HepG2 (cell line): ENCODE measurements around the gene TOP2A. TPM values are rescaled to one million over a fixed set of nuclear protein-coding genes. Genes with fewer than 3 reads are reported as not detected.

Experiments
- ARNT ChIP-seq: fragments of 450-650 bp; IDR thresholded peaks from 2 replicates; pipeline ENCODE4 v1.6.1; 2017
- CENPBD1 ChIP-seq: sonication (generic); formaldehyde crosslinking; IDR thresholded peaks from 2 replicates; pipeline ENCODE4 v1.8.0; 2022; ENCODE audit warnings: missing genetic modification reagents, low read depth, mild to moderate bottlenecking, borderline replicate concordance
- CREBL2 ChIP-seq: sonication (generic); formaldehyde crosslinking; IDR thresholded peaks from 2 replicates; pipeline ENCODE4 v1.8.1; 2023; ENCODE audit warnings: missing genetic modification reagents, mild to moderate bottlenecking, borderline replicate concordance
- CSRNP2 ChIP-seq: sonication (generic); formaldehyde crosslinking; conservative IDR thresholded peaks from 2 replicates; pipeline ENCODE4 v1.8.0; 2022; ENCODE audit warnings: low read depth, missing genetic modification reagents
- ESRRA ChIP-seq: sonication (generic); formaldehyde crosslinking; IDR thresholded peaks from 2 replicates; pipeline ENCODE4 v1.5.1; 2020; ENCODE audit warnings: mild to moderate bottlenecking, low read depth, missing genetic modification reagents
- GTF3A ChIP-seq: sonication (generic); formaldehyde crosslinking; conservative IDR thresholded peaks from 2 replicates; pipeline ENCODE4 v1.4.0; 2020; ENCODE audit warnings: mild to moderate bottlenecking, missing genetic modification reagents
- HOXA9 ChIP-seq: sonication (generic); formaldehyde crosslinking; IDR thresholded peaks from 2 replicates; pipeline ENCODE4 v1.8.1; 2022; ENCODE audit warnings: missing genetic modification reagents, mild to moderate bottlenecking, moderate library complexity, borderline replicate concordance
- KDM4B ChIP-seq: sonication (generic); formaldehyde crosslinking; IDR thresholded peaks from 2 replicates; pipeline ENCODE4 v1.4.0; 2020; ENCODE audit warnings: missing genetic modification reagents
- MTA3 ChIP-seq: sonication (generic); formaldehyde crosslinking; IDR thresholded peaks from 2 replicates; pipeline ENCODE4 v1.4.0; 2020; ENCODE audit warnings: missing genetic modification reagents
- MYNN ChIP-seq: sonication (generic); formaldehyde crosslinking; IDR thresholded peaks from 2 replicates; pipeline ENCODE4 v1.4.0; 2020; ENCODE audit warnings: mild to moderate bottlenecking, low read depth, missing genetic modification reagents
- PAF1 ChIP-seq: IDR thresholded peaks from 2 replicates; pipeline ENCODE4 v1.6.1; 2016; ENCODE audit warnings: missing genetic modification reagents, missing compliant biosample characterization
- PAX8 ChIP-seq: sonication (generic); formaldehyde crosslinking; IDR thresholded peaks from 2 replicates; pipeline ENCODE4 v1.8.0; 2022; ENCODE audit warnings: mild to moderate bottlenecking, missing genetic modification reagents, borderline replicate concordance
- RCOR2 ChIP-seq: IDR thresholded peaks from 2 replicates; pipeline ENCODE4 v1.6.1; 2016; ENCODE audit warnings: missing biosample characterization, missing genetic modification reagents
- SIN3B ChIP-seq: fragments of 150-350 bp; IDR thresholded peaks from 2 replicates; pipeline ENCODE4 v1.6.1; 2014; ENCODE audit warnings: low read length
- TAF1 ChIP-seq: sonication (generic); formaldehyde crosslinking; IDR thresholded peaks from 2 replicates; pipeline ENCODE4 v1.4.0; 2020; ENCODE audit warnings: missing genetic modification reagents
- ZBTB33 ChIP-seq: sonication (generic); formaldehyde crosslinking; IDR thresholded peaks from 2 replicates; pipeline ENCODE4 v1.4.0; 2020; ENCODE audit warnings: missing genetic modification reagents
- ZBTB7B ChIP-seq: sonication (generic); formaldehyde crosslinking; IDR thresholded peaks from 2 replicates; pipeline ENCODE4 v1.4.0; 2020; ENCODE audit warnings: missing genetic modification reagents
- ZMAT3 ChIP-seq: sonication (generic); formaldehyde crosslinking; conservative IDR thresholded peaks from 2 replicates; pipeline ENCODE4 v1.7.0; 2021; ENCODE audit warnings: missing genetic modification reagents
- ZNF138 ChIP-seq: sonication (generic); formaldehyde crosslinking; IDR thresholded peaks from 2 replicates; pipeline ENCODE4 v1.5.0; 2020; ENCODE audit warnings: mild to moderate bottlenecking, low read depth, missing genetic modification reagents
- ZNF205 ChIP-seq: IDR thresholded peaks from 2 replicates; pipeline ENCODE4 v1.6.1; 2018; ENCODE audit warnings: missing biosample characterization, missing genetic modification reagents
- ZNF503 ChIP-seq: sonication (generic); formaldehyde crosslinking; IDR thresholded peaks from 2 replicates; pipeline ENCODE4 v1.4.0; 2020; ENCODE audit warnings: missing genetic modification reagents
- ZNF691 ChIP-seq: sonication (generic); formaldehyde crosslinking; IDR thresholded peaks from 2 replicates; pipeline ENCODE4 v1.4.0; 2020; ENCODE audit warnings: missing genetic modification reagents, low read depth, mild to moderate bottlenecking, borderline replicate concordance
- ZSCAN31 ChIP-seq: sonication (generic); formaldehyde crosslinking; IDR thresholded peaks from 2 replicates; pipeline ENCODE4 v1.5.0; 2020; ENCODE audit warnings: low read depth, mild to moderate bottlenecking, missing genetic modification reagents
- polyA plus RNA-seq, 8 experiments: library from polyadenylated mRNA; depleted of rRNA in 3 of 8; stranded (reverse) in 7 of 8; unstranded in 1 of 8; fragments of >200 nt; fragmentation: Illumina TruSeq in 4 of 8; extraction: Trizol in 4 of 8; gene quantifications; 2 replicates each; pipeline versions ENCODE4 v1.2.1 to v1.2.3, GENCODE V29; 2011 to 2016; ENCODE audit warnings: low read depth in 4 of 8, missing spikeins in 1 of 8, mixed read lengths in 1 of 8; ENCODE audit not compliant: insufficient read depth in 1 of 8
- total RNA-seq, 5 experiments: library from RNA; depleted of rRNA; stranded (reverse); fragments of >200 nt; fragmentation: Illumina TruSeq; extraction: Trizol; gene quantifications; 2 replicates each; pipeline ENCODE4 v1.2.3, GENCODE V29; 2016; ENCODE audit warnings: low read depth in 1 of 5

TOP2A gene
- total and polyA plus RNA-seq, 2 of the 13 experiments (the other 11 are each of a cell fraction or from before 2014, with no cell fraction given), result 108 to 327 TPM

- no peak for TF ChIP-seq MTA3 (CRISPR knock-in tag)
- peak; percentile 88 for TF ChIP-seq ZMAT3 (CRISPR knock-in tag)
- peak; percentile 74 for TF ChIP-seq ZSCAN31 (CRISPR knock-in tag)
- no peak for TF ChIP-seq CREBL2 (CRISPR knock-in tag)
- TF ChIP-seq ARNT, result no peak
- no peak for TF ChIP-seq CSRNP2 (CRISPR knock-in tag)
- TF ChIP-seq ESRRA (CRISPR knock-in tag), result no peak
- TF ChIP-seq SIN3B, result no peak
- no peak for TF ChIP-seq CENPBD1 (CRISPR knock-in tag)
- peak; percentile 84; the same call in 1 of the 2 replicates for TF ChIP-seq ZBTB7B (CRISPR knock-in tag)
- no peak for TF ChIP-seq PAX8 (CRISPR knock-in tag)
- TF ChIP-seq ZNF691, result no peak; the same call in 1 of the 2 replicates
- TF ChIP-seq RCOR2 (CRISPR knock-in tag), result no peak
- TF ChIP-seq HOXA9 (CRISPR knock-in tag), result no peak
- TF ChIP-seq MYNN, result no peak
- no peak; the same call in 1 of the 2 replicates for TF ChIP-seq GTF3A (CRISPR knock-in tag)
- no peak for TF ChIP-seq PAF1 (CRISPR knock-in tag)
- TF ChIP-seq TAF1 (CRISPR knock-in tag), result no peak
- no peak for TF ChIP-seq ZNF503 (CRISPR knock-in tag)
- peak; percentile 99 for TF ChIP-seq ZBTB33
- no peak for TF ChIP-seq ZNF138 (CRISPR knock-in tag)
- TF ChIP-seq ZNF205 (CRISPR knock-in tag), result 0 out of 2 replicates have a peak, but pooled peaks have one; percentile 60
- peak; percentile 73; the same call in 1 of the 2 replicates for TF ChIP-seq KDM4B (CRISPR knock-in tag)
Measured at GRCh38 chr17:40355123-40355803, 62.4 kb downstream of the TOP2A start (continued).
